HG03025 (cell line): ENCODE measurements around the gene AQP2.
"Not testable (repeated sequence)": the region's sequence is repeated elsewhere in the genome, so short reads cannot be mapped to it uniquely, and the experiment has no call there.

Source experiments
- ATAC-seq: cut with Tn5 transposase; IDR thresholded peaks from one replicate; pipeline ENCODE4 v1.9.1; 2021; ENCODE audit warnings: mild to moderate bottlenecking, moderate library complexity; ENCODE audit not compliant: unreplicated experiment, low FRiP score

The AQP2 gene

DNA sequence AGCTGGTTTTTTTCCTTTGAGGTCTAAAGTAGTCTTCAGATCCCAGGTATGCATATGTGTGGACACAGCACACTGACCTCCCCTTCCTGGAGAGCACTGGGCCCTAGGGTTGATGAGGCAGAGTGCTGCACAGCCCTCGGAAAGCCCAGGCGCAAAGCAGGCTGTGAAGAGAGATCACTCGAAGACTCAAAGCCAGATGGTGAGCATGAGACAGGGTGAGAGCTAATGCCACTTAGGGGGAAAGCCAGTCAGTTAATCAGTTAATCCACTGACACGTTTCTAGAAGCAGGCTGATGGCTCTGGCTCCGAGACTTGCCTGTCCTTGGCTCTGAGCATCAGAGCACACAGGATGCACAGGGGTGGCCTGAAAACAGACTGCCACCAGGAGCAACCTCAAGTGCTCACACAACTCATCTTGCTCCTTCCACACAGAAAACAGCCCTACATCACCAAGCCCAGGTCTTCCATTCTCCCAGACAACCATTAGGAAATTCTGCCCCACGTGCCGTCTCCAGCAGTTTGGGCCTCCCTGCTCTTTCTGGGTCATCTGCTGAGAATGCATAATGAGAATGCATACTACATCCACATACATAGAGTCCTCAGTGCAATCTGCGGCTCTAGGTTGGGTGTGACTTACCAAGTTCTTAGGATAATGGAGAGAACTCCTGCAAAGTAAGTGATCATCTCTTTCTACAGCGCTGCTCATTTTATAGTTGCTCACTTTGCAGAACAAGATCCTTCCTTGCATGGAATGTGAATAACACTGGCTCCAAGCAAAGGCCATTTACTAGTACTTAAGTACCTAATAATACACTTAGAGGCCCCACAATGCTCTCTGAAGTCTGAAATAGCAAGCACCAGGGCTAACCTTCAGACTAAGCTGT, 34.2 kb downstream of the AQP2 start:
- no peak for ATAC-seq

DNA sequence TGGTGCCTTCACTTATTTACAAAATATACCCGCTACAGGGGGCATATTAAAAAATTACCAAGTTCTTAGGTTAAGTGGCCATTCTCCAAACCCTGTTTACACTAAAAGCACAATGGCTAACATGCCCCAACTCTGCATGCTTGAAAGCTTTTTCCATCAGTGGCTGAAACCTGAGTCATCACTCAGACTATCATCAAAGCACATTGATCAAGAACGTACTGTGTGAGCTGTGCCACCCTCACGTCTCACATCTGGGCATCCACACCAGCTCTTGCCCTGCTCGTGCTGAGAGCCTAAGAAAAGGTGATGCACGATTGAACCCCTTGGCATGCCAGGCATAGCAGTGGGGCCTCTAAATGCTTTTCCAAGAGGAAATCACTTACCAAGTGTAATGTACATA, 35.4 kb downstream of the AQP2 start:
- ATAC-seq: no peak

DNA sequence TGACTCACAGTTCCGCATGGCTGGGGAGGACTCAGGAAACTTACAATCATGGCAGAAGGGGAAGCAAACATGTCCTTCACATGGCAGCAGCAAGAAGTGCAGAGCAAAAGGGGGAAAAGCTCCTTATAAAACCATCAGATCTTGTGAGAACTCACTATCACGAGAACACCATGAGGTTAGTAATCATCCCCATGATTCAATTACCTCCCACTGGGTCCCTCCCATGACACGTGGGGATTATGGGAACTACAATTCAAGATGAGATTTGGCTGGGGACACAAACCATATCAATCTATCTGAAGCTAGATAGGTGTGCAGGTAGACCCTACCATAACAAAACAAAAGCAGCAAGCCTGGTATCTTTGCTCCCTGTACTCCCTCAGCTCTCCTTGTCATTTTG, 35.9 kb downstream of the AQP2 start:
- ATAC-seq: not testable (repeated sequence)

DNA sequence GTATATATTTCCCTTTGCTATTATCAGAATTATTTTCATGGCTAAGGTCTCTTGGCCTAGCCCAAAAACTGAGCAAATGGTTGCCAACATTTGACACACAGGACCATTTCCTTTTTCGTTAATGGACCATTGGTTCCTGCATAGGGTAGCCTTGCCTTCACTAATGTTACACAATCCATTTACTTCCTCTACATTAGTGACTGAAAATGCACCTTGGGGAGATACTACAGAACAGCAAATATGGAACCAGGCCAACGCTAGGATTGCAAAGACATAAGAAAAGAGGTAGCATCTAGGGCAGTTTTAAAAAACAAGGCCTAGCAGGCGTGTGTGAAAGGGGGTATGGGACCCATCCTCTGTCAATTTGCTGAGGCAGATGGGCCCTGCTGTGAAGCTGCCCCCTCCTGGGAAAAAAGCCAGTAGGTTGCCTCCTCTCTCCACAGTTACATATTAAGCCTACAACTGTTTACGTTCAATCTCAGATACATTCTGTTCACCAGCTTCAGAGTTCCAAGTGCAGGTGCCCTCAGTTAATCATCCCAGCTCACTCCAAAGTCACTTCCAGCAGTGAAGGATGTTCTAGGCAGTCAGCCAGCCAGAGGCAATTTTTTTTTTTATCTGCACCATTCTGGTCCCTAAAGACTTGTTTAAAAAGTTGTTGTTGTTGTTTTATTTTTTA, 37.2 kb downstream of the AQP2 start:
- ATAC-seq: no peak

DNA sequence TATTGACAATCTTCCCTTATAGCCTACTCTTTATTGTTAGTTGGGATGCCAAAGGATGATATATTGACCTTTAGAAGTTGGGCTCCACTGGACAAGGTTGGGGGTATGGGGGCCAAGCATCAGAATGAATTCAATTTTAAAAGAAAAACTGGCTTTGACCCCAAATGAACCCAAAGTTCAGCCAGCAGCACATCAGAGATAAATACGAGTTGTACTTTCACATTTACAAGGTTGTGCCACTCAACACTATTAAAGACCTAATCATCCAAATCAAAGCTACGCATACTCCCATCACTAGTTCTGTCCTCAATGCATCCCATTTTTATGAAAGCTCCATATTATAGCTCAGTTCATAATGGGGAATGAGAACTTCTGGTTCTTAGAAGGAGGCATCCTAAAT, 38.9 kb downstream of the AQP2 start:
- ATAC-seq: not testable (repeated sequence)

DNA sequence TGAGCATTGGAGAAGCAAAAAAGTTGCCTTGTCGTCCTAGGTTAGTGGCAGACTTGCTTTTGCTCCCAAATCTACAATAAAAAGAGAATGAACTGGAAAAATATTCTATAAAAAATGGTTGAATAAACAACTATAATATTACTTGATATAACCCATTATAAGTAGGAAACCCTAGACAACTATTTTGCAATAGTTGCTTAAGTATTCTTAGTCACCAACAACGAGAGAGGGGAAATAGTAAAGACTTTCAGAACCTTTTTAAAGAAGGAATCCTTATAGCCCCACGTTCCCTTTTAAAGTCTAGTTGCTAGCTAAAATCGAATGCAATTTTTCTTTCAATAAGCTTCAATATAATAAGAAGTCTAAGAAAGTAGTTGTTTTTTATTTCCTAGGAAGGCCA, 39.7 kb downstream of the AQP2 start:
- no peak for ATAC-seq

DNA sequence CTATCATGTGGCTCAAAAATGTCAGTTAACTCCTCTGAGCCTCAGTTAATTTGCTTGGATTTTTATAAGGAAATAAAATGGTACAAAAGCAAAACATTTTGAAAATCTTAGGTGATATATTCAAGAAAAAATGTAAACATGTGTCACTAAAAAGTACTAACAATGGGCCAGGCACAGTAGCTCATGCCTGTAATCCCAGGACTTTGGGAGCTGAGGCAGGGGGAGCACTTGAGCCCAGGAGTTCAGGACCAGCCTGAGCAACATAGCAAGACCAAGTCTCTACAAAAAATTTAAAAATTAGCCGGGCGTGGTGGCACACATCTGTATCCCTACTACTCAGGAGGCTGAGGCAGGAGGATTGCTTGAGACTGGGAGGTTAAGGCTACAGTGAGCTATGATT, 47.9 kb downstream of the AQP2 start:
- ATAC-seq: no peak

DNA sequence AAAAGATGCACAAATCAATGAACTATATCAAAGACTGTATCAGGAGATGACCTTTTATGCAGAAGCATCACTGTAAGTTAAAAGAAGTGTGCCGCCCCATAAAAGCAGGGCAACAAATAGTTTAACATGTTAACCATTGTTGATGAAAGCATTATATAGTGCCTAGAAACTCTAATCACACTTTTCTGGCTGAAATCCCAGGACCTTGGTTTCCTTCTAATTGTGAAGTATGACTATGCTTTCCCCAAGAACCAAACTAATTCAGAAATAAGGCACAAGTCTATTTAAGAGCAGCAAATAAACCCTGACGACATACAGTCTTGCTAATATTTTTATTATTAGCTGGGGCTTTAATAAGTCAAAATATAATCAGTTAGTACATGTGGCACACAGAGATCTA, 53.1 kb downstream of the AQP2 start:
- no peak for ATAC-seq

DNA sequence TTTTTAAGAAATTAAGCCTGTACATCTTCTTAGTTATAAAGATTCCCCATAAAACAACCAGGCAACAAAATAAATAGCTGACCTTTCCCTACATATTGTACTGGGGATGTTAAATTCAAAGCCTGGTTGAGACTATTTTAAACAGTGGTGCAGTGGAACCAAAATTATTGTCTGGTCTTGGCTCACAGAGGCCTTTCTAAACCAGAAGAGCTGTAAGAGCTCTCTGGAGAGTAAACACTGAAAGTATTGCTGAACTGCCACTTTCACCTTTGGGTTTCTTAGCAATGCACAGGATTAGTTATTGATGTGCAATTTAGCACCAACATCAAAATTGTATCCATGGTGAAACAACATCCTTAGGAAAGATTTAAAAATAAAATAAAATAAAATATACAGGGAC, 54.2 kb downstream of the AQP2 start:
- no peak for ATAC-seq

DNA sequence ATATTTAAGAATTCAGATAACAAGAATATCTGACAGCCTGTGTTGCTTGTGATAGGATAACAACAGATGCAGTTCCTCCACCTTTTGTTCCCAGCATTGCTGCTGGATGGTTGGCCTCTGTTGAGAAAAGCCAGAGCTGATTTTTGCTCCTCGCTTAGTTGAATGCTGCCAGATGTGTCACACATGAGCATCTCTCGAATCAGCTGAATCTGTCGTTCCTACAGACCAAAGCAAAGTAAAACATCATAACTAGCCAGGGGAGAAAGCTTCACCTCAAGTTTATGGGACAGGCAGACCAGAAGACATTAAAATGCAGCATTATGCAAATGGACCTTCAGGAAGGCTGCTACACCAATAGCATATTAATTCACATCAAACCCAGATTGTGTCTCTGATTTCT, 54.6 kb downstream of the AQP2 start:
- ATAC-seq: no peak

DNA sequence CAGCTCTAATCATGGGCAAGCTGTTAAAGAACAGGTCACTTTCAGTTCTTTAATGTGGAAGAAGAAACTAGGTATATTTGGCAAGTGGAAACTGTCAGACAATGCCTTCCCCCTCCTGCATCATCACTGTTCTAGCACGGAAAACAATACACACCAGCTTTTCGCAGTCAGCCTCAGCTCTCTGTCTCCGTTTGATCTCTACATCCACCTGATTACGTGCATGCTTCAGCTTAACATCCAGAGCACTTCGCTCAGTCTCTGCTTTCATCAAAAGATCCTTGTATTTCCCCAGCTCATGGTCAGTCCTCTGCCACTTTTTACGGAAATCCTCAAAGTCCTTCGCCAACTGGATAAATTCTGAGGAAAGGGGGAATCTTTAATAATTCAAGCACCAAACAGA, 55.7 kb downstream of the AQP2 start:
- ATAC-seq: no peak

DNA sequence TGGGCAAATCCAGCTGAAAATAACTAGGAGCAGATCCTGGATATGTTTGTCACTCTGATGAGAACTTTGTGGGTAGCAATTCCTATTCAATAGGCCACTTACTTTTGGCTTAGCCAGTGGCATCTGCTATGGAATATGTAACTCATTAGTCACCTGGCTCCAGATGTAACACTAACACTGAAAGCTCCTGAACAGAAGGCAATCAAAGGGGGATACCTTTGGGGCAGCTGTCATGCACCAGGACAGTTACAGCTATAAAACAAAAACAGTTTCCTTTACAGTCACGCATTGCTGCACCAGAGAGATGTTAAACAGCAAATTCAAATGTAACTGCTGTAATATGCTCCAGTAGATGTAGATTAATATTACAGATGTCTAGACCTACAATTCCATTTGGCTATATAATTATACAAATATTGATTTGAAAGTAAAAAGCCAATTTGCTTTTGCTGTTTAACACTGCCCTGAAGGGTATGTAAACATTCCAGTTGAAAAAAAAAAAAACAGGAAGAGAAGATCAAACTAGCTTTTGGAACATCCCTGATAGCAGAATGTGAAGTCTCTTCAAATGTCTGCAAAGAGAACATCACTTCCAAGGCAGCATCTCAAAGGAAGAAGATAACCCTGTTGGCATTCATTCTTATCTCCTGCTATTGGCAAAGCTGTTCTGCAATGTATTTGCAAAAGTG, 56.4 kb downstream of the AQP2 start:
- ATAC-seq: no peak
